ENCODE data around the gene UBXN7.

DNA sequence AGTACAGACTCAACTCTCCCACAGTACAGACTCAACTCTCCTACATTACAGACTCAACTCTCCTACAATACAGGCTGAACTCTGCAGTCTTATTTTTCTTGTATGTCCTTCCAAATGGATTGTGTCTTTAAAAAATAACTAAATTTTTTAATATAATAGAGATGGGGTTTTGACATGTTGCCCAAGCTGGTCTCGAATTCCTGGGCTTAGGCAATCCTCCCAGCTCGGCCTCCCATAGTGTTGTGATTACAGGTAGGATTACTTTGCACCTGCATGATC lies 31.2 kb upstream of the UBXN7 start:
- TF ChIP-seq CTCF (IDR thresholded peaks at IDR 0.05), result no peak
- TF ChIP-seq POLR2A (IDR thresholded peaks at IDR 0.05), result no peak
- TF ChIP-seq EP300 (IDR thresholded peaks at IDR 0.05; ENCODE audit: low read depth), result no peak

Measured in transverse colon (tissue), 3 donors.